Epithelial cell of prostate (primary cell): Measurements from ENCODE around the gene JAK1.

Source experiments
- DNase-seq: peaks from one replicate; pipeline ENCODE4 v3.0.0-alpha.2; 2011; ENCODE audit warnings: low read depth, low spot score
- H3K27ac ChIP-seq: fragments of 450-650 bp; 2 replicates; pipeline ENCODE4 v1.5.1; 2017; ENCODE audit warnings: mild to moderate bottlenecking

JAK1 gene

DNA sequence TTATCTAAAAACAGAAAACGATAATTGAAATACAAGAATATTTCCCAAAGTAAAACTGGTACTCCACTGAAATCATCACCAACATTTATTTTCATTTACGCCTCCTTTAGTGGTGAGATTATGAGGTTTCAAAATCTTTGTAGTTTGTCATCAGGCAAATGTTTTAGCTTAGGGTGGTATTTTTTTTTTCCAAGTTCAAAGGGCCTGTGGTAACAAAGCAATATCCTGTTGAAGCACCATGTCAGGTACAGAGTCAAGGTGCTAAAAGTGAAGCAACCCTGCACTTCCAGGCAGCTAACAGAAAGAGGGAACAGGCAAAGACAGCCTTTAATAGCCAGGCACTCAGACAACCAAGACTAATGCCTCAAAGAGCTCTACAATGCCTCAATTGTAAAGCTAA is 89.2 kb downstream of the JAK1 start:
- no peak for DNase-seq
- no peak overlapping the region for H3K27ac ChIP-seq

DNA sequence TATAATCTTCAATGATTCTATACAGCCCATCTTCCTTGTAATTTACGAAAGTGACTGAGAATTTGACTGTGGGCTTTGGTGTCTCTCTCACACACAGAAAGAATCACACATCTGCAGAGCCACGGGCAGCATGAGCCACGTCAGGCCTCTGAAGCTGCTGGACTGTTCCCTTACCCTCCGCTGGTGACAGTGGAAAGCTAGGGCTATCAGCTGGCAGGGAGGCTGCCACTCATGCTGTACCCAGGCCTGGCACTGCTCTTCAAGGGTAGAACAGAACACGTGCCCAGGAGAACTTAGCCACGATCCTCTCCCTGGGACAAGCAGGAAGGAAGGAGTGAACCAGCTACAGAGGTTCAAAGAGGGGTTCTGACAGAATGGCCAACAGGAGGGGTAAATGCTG is 90.7 kb downstream of the JAK1 start:
- H3K27ac ChIP-seq: no peak overlapping the region
- DNase-seq: no peak

DNA sequence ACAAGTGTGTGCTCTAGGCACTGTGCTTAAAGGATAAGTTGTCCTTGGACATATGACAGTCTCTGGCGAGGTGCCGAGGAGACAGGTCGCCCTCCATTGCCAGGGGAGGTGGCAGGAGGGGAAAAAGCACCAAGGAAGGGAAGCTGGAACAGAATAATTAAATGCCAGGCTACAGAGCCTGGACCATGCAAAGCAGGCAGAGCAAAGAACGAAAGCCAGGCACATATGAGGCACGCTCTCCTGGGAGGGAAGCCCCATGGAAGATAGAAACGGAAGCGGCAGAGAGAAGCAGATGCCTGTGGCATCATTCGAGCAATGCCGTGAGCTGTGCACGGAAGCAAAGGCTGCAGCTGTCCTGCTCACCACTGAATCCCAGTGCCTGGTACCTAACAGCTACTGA is 91.2 kb downstream of the JAK1 start:
- no peak for DNase-seq
- no peak overlapping the region for H3K27ac ChIP-seq

DNA sequence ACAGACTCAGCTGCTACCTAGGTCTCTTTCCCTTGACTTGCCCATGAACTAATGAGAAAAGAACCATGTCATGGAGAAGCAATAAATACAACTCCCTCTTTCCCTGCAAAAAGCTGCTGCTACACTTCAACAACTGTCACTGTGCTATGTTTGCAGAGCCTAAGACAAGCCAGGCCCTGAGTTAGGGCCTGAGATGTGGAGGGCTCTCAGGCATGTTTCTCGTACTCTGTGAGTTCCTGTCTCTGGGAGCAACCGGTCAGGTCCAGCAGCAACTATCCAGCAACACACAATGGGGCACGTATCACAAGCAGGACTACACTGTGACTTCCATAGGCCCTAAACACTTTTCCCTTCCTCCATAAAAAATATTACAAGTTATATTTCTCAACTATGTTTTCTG is 91.7 kb downstream of the JAK1 start:
- no peak overlapping the region for H3K27ac ChIP-seq
- no peak for DNase-seq

DNA sequence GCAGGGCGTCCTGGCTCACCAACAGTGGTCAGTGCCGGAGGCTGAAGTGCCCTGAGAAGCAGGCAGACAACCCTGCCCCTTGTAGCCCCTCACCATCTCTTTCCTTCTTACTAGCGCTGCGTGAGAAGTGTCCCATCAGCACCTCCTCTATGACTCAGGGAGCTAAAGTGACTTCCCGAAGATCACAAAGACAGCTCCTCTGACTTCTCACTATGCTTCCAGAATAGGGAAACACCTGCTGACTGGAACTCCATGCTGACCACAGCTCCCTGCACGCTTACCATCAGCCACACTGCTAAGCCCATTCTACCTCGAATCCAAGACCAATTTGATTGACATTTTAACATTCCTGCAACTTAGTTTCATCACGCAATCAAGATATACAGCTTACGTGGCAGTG is 92.8 kb downstream of the JAK1 start:
- DNase-seq: no peak
- no peak overlapping the region for H3K27ac ChIP-seq

DNA sequence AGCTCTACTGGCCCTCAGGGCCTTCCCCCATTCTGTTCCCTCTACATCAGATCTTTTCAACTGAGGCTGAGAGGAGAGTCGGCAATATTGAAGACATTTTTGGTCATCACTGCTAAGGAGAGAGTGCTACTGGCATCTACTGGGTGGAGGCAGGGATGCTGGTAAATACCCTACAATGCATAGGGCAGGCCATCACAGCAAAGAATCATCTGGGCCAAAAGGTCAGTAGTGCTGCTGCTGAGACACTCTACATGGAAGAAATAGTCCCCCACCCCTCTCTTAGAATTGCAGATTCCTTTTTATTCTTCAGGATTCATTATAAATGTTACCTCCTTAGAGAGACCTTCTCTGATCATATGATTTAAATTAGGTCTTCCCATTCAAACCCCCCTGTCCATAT is 94.3 kb downstream of the JAK1 start:
- DNase-seq: no peak
- H3K27ac ChIP-seq: no peak overlapping the region

DNA sequence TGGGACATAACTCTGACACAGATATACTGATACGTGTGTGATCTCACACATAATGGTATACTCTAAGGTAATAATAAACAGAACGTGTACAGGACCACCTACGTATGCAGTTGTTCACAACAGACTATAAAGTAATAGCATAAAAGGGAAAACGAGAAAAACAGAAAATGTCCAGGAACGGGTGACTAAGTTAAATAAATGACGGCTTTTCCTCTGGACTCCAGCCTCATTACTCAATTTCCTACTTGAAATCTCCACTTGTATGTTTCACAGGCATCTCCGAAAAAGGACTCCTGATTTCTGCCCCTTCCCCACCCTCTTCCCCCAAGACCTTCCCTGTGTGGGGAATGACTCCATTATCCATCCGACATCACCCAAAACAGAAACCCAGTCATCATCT is 95.1 kb downstream of the JAK1 start:
- no peak for DNase-seq
- H3K27ac ChIP-seq: no peak overlapping the region

DNA sequence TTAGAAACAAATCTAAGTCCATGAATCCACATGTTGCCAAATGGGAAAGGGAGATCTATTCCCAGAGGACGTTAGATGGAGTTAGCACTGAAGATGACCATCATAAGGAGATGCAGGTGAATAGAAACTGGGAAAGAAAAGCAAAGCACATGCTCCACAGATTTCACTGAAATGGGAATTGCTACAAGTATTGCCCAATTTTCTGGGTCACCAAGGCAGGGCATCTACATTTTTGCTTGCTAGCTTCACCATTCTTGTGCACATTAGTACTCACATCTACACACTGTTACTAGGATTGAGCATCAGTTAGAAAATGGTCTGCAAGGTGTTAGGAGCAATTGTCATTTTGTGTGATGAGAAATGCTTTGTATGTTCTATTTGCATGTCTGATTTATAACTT is 99.1 kb downstream of the JAK1 start:
- H3K27ac ChIP-seq: no peak overlapping the region
- no peak for DNase-seq

DNA sequence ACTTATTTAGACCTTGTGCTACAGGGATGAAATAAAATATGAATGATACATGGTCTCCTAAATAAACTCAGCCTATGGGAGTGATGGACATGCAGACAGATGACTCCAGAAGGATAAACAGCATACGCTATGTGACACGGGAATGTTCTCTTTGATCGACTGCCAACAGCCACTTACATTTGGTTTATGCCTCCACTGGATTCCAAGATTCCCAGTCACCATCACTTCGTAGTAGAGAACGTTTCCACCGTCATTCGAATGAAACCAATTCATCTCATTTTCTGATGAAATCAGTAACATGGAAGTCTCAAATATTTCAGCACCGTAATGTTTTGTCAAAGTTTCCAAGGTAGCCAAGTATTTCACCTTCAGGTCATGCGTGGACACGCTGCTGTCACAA is 99.7 kb downstream of the JAK1 start:
- H3K27ac ChIP-seq: no peak overlapping the region
- DNase-seq: no peak

DNA sequence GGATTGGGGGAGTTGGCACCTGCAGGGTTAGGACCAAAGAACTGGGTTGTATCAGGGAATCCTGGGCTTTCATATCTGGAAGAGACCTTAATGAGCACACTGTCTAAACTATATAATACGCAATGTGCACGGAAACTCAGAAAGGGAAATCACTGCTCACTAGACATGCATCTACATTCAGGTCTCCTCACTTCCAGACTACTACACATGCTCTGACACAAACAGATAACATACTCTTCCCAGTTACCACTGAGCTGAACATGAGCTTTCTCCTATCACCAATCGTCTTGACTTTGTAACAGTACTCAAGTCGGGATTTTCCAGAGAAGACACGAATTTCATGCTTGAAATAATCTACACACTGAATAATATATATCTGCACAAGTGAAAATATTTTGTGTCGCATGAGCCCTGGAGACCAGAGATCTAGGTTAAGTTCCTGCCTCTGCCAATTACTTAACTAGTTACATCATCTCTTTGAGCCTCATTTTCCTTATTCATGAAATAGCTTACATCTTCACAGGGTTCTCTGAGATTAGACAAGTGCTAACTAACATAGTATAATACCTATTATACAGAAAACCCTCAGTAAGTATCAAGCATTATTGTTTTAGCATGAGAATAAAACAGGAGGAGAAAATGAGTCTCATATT is 101.1 kb downstream of the JAK1 start:
- no peak for DNase-seq
- no peak overlapping the region for H3K27ac ChIP-seq

DNA sequence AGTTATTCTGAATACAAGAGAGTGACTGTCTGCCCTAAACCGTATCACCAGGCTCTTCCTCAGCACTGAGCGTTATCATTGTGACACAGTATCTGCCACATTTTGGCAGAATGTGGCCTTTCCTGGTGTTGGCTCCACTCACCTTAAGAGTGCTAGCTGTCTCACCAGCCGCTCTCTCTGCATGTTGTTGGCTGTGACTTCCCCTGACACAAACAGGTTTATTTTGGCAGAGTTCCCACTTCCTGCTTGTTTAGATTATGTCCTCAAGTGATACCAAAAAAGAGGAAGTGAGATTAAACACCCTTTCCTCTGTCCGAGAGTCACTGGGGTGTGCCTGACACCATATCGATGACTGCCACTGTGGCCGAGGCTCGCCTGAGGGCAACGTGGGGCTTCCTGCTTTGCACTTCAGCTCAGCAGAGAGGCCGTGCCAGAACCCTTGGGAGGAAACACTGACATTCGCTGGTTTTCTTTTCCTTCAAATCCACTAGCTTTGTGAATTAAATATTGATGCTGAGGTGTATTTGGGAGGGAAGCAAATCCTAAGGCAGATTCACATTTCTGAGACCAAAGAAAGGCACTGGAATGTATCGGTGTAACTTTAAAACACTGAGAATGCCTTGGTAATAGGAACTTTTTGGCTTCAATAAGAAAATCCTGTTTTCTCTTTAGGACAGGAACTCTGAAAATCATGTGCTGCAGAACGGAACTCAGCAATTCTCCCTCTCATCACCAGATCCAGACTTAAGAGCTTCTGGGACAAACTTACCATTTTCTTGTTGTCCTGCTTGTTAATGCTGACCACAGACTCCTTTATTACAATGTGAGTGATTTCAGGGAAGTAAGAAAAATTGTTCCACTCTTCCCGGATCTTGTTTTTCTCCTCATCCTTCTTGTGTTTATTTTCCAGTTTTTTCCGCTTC is 102.1 kb downstream of the JAK1 start:
- H3K27ac ChIP-seq: peak overlapping the region; percentile 14
- peak; percentile 34 for DNase-seq

DNA sequence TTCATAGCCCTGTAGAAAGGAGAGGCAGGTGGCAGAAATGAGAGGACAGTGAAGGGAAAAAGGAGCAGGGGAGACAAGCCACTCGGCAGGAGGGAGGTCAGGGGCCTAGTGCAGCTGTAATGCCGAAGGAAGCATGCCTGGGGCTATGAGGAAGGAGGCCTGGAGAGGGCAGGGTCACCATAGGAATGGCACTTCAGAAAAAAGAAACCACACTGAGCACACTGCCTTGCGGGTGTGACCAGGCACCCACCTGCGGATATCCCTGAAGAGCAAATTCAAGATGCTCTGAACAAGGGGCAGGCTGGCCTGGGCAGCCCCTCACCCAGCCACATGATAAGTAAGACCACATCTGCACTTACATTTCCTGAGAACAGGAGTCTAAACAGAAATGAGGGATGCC is 104.7 kb downstream of the JAK1 start:
- no peak overlapping the region for H3K27ac ChIP-seq
- DNase-seq: no peak

DNA sequence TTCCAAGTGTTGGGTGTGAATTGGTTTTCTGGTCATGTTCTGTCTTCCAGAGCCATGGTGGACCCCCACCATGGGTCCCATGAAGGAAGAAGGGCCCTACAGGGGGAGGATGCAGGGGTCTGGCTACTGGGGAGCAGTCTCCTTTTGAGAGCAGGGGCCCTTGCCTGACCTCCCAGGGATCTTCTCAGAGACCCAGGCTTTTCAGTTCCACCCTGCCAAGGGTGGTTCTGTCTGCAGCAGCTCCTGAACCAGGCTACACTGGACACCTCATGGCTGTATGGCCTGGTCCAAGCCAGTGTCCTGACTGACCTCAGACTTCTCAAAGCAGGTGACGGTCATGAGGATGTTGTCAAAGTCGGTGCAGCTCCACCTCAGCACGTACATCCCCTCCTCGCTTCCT is 109.0 kb downstream of the JAK1 start:
- H3K27ac ChIP-seq: peak overlapping the region; percentile 16
- DNase-seq: no peak

DNA sequence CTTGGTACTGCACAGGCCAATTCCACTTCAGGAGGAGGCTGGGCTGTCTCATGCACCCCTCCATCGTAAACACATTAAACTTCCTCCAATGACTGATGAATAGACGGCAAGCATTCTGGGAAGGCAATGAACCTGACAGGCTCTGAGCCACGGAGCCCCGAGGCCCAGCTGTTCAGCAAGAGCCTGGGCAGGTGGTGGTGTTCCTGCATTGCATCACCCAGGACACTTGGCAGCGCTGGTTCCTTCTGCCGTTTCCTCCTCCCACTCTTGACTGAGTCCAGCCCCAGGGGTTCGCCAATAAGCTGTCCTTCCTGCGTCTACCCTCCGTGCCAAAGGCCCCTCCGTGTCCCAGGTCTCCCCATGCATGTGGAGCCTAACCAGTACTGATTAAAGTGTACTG is 109.8 kb downstream of the JAK1 start:
- no peak for DNase-seq
- peak overlapping the region; percentile 16 for H3K27ac ChIP-seq

DNA sequence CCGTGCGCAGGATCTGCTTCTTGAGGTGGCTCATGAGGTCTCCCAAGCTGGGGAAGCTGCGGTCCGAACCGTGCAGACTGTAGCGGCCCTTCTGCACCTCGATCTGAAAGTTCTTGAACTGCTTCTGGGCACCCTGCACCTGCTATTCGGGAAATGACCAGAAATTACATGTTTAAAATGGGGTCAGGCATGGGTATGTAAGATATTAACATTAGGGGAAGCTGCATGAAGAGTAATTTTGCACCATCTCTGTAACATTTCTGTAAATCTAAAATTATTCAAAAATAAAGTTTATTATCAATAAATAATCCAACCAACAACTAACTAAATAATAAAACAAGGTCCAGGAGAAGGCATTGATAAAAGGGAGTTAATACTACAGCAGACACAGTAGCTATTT is 110.8 kb downstream of the JAK1 start:
- DNase-seq: no peak
- H3K27ac ChIP-seq: no peak overlapping the region

DNA sequence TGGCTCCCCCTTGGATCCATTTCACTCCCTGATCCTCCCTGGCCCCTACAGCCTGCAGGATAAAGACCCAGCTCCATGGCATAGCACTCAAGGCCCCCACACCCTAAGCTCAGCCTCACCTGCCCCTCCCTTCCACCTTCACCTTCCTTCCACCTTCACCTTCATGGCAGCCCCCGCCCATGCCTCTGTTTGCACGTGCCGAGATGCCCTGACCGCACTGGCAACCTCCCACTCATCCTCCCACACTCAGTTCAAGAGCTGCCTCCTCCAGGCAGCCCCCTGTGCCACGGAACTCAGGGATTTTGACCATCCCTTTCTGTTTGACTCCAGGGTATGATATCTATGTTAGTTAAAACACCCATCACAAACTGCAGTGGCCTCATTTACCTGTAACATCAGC is 111.7 kb downstream of the JAK1 start:
- no peak overlapping the region for H3K27ac ChIP-seq
- DNase-seq: no peak

DNA sequence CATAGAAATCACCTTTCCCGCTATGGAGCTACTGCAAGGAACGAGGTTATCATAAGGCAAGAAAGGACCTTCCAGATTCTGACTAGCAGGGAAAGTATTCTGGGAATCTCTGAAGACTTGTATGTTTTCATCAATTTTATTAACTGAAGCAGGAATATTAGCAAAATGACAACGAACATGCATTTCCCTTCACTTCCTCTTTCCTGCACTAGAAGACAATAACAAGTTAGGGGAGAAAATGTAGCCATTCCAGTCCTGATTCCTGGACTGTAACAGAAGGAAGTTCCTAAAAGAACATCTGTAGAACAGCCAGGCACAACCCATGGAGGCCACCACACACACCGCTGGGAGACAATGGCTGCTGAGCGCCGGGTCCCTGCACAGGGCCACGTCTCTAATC is 114.7 kb downstream of the JAK1 start:
- no peak overlapping the region for H3K27ac ChIP-seq

DNA sequence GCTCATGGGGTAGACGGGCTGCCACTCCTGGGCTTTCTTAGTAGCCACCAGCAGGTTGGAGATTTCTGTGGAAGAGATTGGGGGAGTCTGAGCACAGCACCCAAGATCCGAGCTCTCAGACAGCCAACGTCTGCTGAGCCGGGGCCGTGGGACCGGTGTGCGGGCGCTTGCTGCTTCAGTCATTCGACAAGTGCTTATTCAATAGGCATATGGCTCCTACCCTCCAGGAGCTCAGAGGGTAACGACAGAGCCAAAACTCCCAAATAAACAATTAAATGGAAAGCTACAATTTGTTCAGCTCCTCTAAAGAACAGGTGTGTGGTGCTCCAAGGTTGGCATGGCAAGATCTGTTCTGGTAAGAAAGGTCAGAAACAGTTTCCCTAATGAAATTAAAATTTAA is 115.5 kb downstream of the JAK1 start:
- DNase-seq: no peak
- H3K27ac ChIP-seq: no peak overlapping the region

More for the DNA sequence above, 114.7 kb downstream of the JAK1 start:
- no peak for DNase-seq

DNA sequence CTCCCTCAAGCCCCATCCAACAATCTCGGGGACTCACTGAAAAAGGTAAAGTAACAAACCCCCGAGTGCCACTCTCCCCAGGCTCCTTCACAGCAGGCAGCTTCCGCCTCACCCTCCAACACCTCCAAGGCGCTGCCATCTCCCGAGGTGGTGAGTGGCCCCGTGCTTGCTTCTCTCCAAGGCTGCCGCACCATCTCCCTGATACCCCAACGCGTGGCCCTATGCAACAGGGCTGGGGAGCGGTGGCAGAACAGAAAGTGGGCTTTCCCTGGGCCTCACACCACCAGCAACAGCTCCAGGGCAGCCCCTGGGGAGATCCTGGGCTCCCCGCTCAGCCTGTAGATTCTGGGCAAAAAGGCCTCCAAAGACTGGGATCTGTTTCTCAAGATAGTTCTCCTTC is 116.4 kb downstream of the JAK1 start:
- no peak overlapping the region for H3K27ac ChIP-seq
- DNase-seq: no peak

DNA sequence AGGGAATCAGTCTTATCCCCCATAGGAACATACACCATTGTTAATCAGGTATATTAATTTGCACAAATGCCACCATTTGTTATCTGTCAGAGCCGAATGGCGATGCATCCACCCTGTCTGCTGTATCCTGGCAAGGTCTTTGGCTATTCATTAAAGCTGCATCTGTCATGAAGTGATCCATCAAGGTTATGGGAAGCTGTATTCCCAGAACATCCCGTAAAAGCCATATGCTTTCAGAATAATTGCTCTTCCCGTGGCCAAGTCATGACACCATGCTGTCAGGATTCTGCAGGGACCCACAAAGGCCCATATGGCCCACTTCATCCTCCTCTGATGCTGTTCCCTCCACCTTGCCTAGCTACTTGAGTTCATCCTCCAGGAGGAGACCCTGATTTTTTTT is 117.5 kb downstream of the JAK1 start:
- DNase-seq: no peak
- H3K27ac ChIP-seq: no peak overlapping the region

DNA sequence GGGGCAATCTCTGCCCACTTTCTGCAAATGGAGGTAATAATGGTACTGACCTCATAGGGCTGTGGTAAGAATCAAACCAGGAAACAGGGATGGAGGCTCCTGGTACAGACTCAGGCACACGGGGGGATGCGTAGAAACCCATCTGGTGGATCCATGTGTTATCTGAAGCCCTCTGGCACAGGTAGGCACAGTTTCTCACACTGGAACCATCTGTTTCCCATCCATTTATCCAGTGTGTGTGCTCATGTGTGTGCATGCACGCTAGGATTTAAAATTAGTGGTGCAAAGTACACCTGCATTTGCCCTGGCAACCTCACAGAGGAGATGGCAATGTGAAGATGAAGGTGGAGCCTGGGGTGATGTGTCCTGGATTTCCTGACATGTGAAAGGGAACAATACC is 118.2 kb downstream of the JAK1 start:
- no peak for DNase-seq
- no peak overlapping the region for H3K27ac ChIP-seq

DNA sequence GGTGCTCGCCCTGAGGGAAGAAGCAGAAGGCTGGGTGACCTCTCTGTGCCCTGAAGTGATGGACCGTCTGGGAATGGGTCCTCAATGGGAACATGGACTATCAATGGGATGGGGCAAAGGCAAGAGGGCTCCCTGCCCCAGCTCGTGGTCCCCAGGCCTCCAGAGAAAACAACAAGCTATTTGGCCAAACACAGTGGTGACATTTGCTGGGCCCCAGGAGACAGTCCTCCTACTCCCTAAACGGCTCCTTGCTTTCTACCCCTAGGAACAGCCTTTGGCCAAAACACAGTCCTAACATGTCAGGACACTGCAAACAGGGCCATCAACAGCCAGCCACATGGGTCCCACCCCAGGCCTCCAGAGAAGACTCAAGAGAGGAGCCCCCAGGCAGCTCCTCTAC is 118.7 kb downstream of the JAK1 start:
- H3K27ac ChIP-seq: no peak overlapping the region
- DNase-seq: no peak
